Measurements from ENCODE around the gene GID4.

- TF ChIP-seq POLR2AphosphoS5 (IDR thresholded peaks at IDR 0.05; ENCODE audit: low read depth, low read length) (no peak), SIN3A (IDR thresholded peaks at IDR 0.05; ENCODE audit: borderline replicate concordance, insufficient read depth, low read length) (no peak)
- TF ChIP-seq, protein P1, sequence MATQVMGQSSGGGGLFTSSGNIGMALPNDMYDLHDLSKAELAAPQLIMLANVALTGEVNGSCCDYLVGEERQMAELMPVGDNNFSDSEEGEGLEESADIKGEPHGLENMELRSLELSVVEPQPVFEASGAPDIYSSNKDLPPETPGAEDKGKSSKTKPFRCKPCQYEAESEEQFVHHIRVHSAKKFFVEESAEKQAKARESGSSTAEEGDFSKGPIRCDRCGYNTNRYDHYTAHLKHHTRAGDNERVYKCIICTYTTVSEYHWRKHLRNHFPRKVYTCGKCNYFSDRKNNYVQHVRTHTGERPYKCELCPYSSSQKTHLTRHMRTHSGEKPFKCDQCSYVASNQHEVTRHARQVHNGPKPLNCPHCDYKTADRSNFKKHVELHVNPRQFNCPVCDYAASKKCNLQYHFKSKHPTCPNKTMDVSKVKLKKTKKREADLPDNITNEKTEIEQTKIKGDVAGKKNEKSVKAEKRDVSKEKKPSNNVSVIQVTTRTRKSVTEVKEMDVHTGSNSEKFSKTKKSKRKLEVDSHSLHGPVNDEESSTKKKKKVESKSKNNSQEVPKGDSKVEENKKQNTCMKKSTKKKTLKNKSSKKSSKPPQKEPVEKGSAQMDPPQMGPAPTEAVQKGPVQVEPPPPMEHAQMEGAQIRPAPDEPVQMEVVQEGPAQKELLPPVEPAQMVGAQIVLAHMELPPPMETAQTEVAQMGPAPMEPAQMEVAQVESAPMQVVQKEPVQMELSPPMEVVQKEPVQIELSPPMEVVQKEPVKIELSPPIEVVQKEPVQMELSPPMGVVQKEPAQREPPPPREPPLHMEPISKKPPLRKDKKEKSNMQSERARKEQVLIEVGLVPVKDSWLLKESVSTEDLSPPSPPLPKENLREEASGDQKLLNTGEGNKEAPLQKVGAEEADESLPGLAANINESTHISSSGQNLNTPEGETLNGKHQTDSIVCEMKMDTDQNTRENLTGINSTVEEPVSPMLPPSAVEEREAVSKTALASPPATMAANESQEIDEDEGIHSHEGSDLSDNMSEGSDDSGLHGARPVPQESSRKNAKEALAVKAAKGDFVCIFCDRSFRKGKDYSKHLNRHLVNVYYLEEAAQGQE (IDR thresholded peaks at IDR 0.05; ENCODE audit: insufficient read depth in 1 of 2, low read depth in 2 of 2, low read length in 2 of 2) = no peak
Observed at GRCh38 chr17:18056214-18056613, 17.0 kb downstream of the GID4 start.
